ENCODE data around the gene ST8SIA6.

ST8SIA6 gene

GRCh38 chr10:17412323-17412722 is 42.1 kb downstream of the ST8SIA6 start:
- Histone ChIP-seq H3K4me2 (ENCODE audit: low read length) (no peak overlapping the region), H3K9ac (no peak overlapping the region), H3K79me2 (no peaks in the 10 kb centered on the region), H3K4me3 (ENCODE audit: low read depth, low read length) (no peak overlapping the region), H3K27me3 (ENCODE audit: control insufficient read depth, insufficient read depth, low read length) (no peaks in the 10 kb centered on the region), H3K36me3 (ENCODE audit: control insufficient read depth, insufficient read depth, low read length) (no peaks in the 10 kb centered on the region), H2AFZ (no peak overlapping the region), H3K9me3 (ENCODE audit: control insufficient read depth, low read length) (no peaks in the 10 kb centered on the region), H3K4me1 (no peaks in the 10 kb centered on the region), H3K27ac (no peak overlapping the region)
- no peak for TF ChIP-seq CTCF (IDR thresholded peaks at IDR 0.05)

GRCh38 chr10:17410907-17411306 is 43.5 kb downstream of the ST8SIA6 start:
- no peak overlapping the region for H3K4me3 ChIP-seq (ENCODE audit: low read depth, low read length)
- no peaks in the 10 kb centered on the region for H3K27me3 ChIP-seq (ENCODE audit: control insufficient read depth, insufficient read depth, low read length)
- no peaks in the 10 kb centered on the region for H3K79me2 ChIP-seq
- no peak overlapping the region for H3K27ac ChIP-seq
- TF ChIP-seq CTCF (IDR thresholded peaks at IDR 0.05), result no peak
- H2AFZ ChIP-seq, result no peak overlapping the region
- H3K9ac ChIP-seq, result no peak overlapping the region
- no peaks in the 10 kb centered on the region for H3K36me3 ChIP-seq (ENCODE audit: control insufficient read depth, insufficient read depth, low read length)
- H3K4me2 ChIP-seq (ENCODE audit: low read length), result no peak overlapping the region
- no peaks in the 10 kb centered on the region for H3K9me3 ChIP-seq (ENCODE audit: control insufficient read depth, low read length)
- H3K4me1 ChIP-seq, result no peaks in the 10 kb centered on the region

- TF ChIP-seq CTCF (IDR thresholded peaks at IDR 0.05), result no peak
- H3K79me2 ChIP-seq, result no peaks in the 10 kb centered on the region
- no peak overlapping the region for H3K9ac ChIP-seq
- no peak overlapping the region for H3K4me3 ChIP-seq (ENCODE audit: low read depth, low read length)
- no peaks in the 10 kb centered on the region for H3K9me3 ChIP-seq (ENCODE audit: control insufficient read depth, low read length)
- H3K27me3 ChIP-seq (ENCODE audit: control insufficient read depth, insufficient read depth, low read length), result no peaks in the 10 kb centered on the region
- no peak overlapping the region for H3K4me2 ChIP-seq (ENCODE audit: low read length)
- no peak overlapping the region for H2AFZ ChIP-seq
- no peak overlapping the region for H3K27ac ChIP-seq
- no peaks in the 10 kb centered on the region for H3K36me3 ChIP-seq (ENCODE audit: control insufficient read depth, insufficient read depth, low read length)
- H3K4me1 ChIP-seq, result no peaks in the 10 kb centered on the region
These were observed 45.1 kb downstream of the ST8SIA6 start for GRCh38 chr10:17409170-17409733.

GRCh38 chr10:17407047-17407446 is 47.3 kb downstream of the ST8SIA6 start:
- no peaks in the 10 kb centered on the region for H3K27me3 ChIP-seq (ENCODE audit: control insufficient read depth, insufficient read depth, low read length)
- no peaks in the 10 kb centered on the region for H3K36me3 ChIP-seq (ENCODE audit: control insufficient read depth, insufficient read depth, low read length)
- H3K4me1 ChIP-seq, result no peaks in the 10 kb centered on the region
- H2AFZ ChIP-seq, result no peak overlapping the region
- no peaks in the 10 kb centered on the region for H3K79me2 ChIP-seq
- no peak overlapping the region for H3K4me2 ChIP-seq (ENCODE audit: low read length)
- TF ChIP-seq CTCF (IDR thresholded peaks at IDR 0.05), result no peak
- H3K27ac ChIP-seq, result no peak overlapping the region
- no peaks in the 10 kb centered on the region for H3K9me3 ChIP-seq (ENCODE audit: control insufficient read depth, low read length)
- no peak overlapping the region for H3K9ac ChIP-seq
- H3K4me3 ChIP-seq (ENCODE audit: low read depth, low read length), result no peak overlapping the region
